GM12878 (cell line): ENCODE data around the gene ARHGEF6. TPM values are rescaled to one million over a fixed set of nuclear protein-coding genes. Genes with fewer than 3 reads are reported as not detected.

Experiments used
- ATAC-seq: fragments of 200-7000 bp; cut with Tn5 transposase; 3 replicates; pipeline ENCODE4 v1.9.1; 2020; ENCODE audit warnings: mild to moderate bottlenecking, moderate library complexity
- BruUV-seq: library from RNA; stranded (reverse); fragments of 400-500 nt; replicated peaks from 2 replicates; lab custom pipeline; 2021; lab: Mats Ljungman, UMichigan
- CTCF ChIA-PET: fragments of 300-600 bp; sonication (Branson Sonifier 250); formaldehyde crosslinking; extraction: SDS; loops from one replicate; lab custom pipeline; 2021; ENCODE audit warnings: inconsistent platforms; lab: Yijun Ruan, JAX
- POLR2A ChIA-PET: fragments of 350-600 bp; formaldehyde crosslinking; extraction: SDS; loops from one replicate; lab custom pipeline; 2021; ENCODE audit warnings: inconsistent platforms; lab: Charles Lee
- RAD21 ChIA-PET: fragments of 300-600 bp; sonication (Branson Sonifier 250); formaldehyde crosslinking; loops from one replicate; lab custom pipeline; 2023; ENCODE audit warnings: antibody characterized with exemption; ENCODE audit not compliant: unreplicated experiment; lab: Charles Lee
- SMC1A ChIA-PET: fragments of 300-600 bp; sonication (Branson Sonifier 250); formaldehyde crosslinking; loops from one replicate; lab custom pipeline; 2023; ENCODE audit not compliant: unreplicated experiment, uncharacterized antibody; lab: Charles Lee
- DNase-seq: peaks from one replicate; pipeline ENCODE4 v3.0.0-alpha.2; 2011; ENCODE audit warnings: low read depth, low spot score
- FAIRE-seq: peaks from 3 replicates; lab custom pipeline; 2011; peaks lifted over from hg19 to GRCh38; lab: Jason Lieb, UNC
- H2AFZ ChIP-seq: 2 replicates; pipeline ENCODE4 v1.6.0; 2011; ENCODE audit warnings: low read depth, low read length, control low read depth; ENCODE audit not compliant: control insufficient read depth
- H3K27ac ChIP-seq: 2 replicates; pipeline ENCODE4 v1.5.1; 2011; ENCODE audit warnings: control low read depth; ENCODE audit not compliant: control insufficient read depth, insufficient read depth
- H3K27me3 ChIP-seq, 2 experiments: replicated peaks in 1 of 2; 2 replicates each; pipeline versions ENCODE4 v1.6.0 to v1.6.1; 2011; ENCODE audit warnings: low read length in 1 of 2; ENCODE audit not compliant: control insufficient read depth in 2 of 2, insufficient read depth in 2 of 2
- H3K36me3 ChIP-seq, 2 experiments: 2 replicates each; pipeline ENCODE4 v1.5.1; 2011; ENCODE audit warnings: low read length in 1 of 2; ENCODE audit not compliant: control insufficient read depth in 2 of 2, insufficient read depth in 2 of 2
- H3K4me1 ChIP-seq: 2 replicates; pipeline ENCODE4 v1.6.1; 2011; ENCODE audit warnings: mild to moderate bottlenecking, low read length, moderate library complexity, mixed read lengths; ENCODE audit not compliant: control insufficient read depth, insufficient read depth
- H3K4me2 ChIP-seq: 2 replicates; pipeline ENCODE4 v1.6.0; 2011; ENCODE audit warnings: control low read depth; ENCODE audit not compliant: control insufficient read depth, insufficient read depth
- H3K4me3 ChIP-seq: fragments of 200-600 bp; sonication (generic); 2 replicates; pipeline ENCODE4 v1.5.1; 2016
- H3K79me2 ChIP-seq: 2 replicates; pipeline ENCODE4 v1.6.0; 2011; ENCODE audit warnings: low read length; ENCODE audit not compliant: control insufficient read depth, insufficient read depth
- H3K9ac ChIP-seq: 2 replicates; pipeline ENCODE4 v1.8.0; 2011; ENCODE audit warnings: low read length, control low read depth, mixed read lengths; ENCODE audit not compliant: control insufficient read depth, insufficient read depth
- H3K9me3 ChIP-seq: replicated peaks from 3 replicates; pipeline ENCODE4 v1.5.1; 2011; ENCODE audit warnings: mild to moderate bottlenecking, low read length; ENCODE audit not compliant: control insufficient read depth, insufficient read depth
- H4K20me1 ChIP-seq: 2 replicates; pipeline ENCODE4 v1.6.0; 2011; ENCODE audit not compliant: control insufficient read depth, insufficient read depth
- BACH1 ChIP-seq: fragments of 450-650 bp; IDR thresholded peaks from 2 replicates; pipeline ENCODE4 v1.6.1; 2017; ENCODE audit warnings: mild to moderate bottlenecking, borderline replicate concordance
- JUNB ChIP-seq: IDR thresholded peaks from 2 replicates; pipeline ENCODE4 v1.6.1; 2016; ENCODE audit warnings: antibody characterized with exemption, mild to moderate bottlenecking
- RUNX3 ChIP-seq: IDR thresholded peaks from 2 replicates; pipeline ENCODE4 v1.6.1; 2012; ENCODE audit warnings: low read length, inconsistent platforms
- WGBS: methylation state at CpG from one replicate; pipeline ENCODE4 v1.1.6; 2016; ENCODE audit warnings: low lambda C conversion rate; ENCODE audit not compliant: insufficient replicate concordance, insufficient coverage; ENCODE audit errors: missing lambda C conversion rate; 5-methylcytosine and 5-hydroxymethylcytosine counted together
- in situ Hi-C: fragments of 300-500 bp; cut with MboI; formaldehyde crosslinking; loops from 9 replicates; pipeline ENCODE4 v1.14.3; 2018; ENCODE audit warnings: mixed read lengths
- intact Hi-C: fragments of 100-400 bp; cut with micrococcal nuclease; formaldehyde crosslinking; loops from one replicate; pipeline ENCODE4 v1.14.2; 2022; ENCODE audit not compliant: unreplicated experiment
- polyA plus RNA-seq, 11 experiments: library from polyadenylated mRNA; depleted of rRNA in 4 of 11; unstranded in 6 of 11; stranded (reverse) in 5 of 11; fragments of >200 nt; fragmentation: Nextera tagmentation in 4 of 11; fragmentation: Illumina TruSeq in 1 of 11; extraction: Ambion mirVana in 4 of 11; extraction: Trizol in 1 of 11; gene quantifications; 1 replicate in 1 of 11; 2 replicates in 10 of 11; pipeline versions ENCODE4 v1.2.1 to v1.2.3, GENCODE V29; 2011 to 2016; ENCODE audit warnings: inconsistent platforms in 2 of 11, missing spikeins in 2 of 11, low read depth in 1 of 11
- small RNA-seq: library from RNA; depleted of rRNA; stranded (forward); fragments of <200 nt; gene quantifications from one replicate; pipeline ENCODE3, GENCODE V24; 2014
- total RNA-seq, 4 experiments: library from RNA; depleted of rRNA in 3 of 4; stranded (reverse); fragments of >200 nt in 3 of 4; fragmentation: Illumina TruSeq in 1 of 4; extraction: Trizol in 1 of 4; gene quantifications; 2 replicates each; pipeline versions ENCODE4 v1.2.1 to v1.2.3, GENCODE V29; 2013 to 2021

Gene ARHGEF6
- total and polyA plus RNA-seq, 10 of the 15 experiments (the other 5 are each of a cell fraction or from before 2014, with no cell fraction given) = 5.4 to 29.7 (median 18.0) TPM

- H3K27me3 ChIP-seq = no peaks in the 10 kb centered on the region
- CTCF ChIA-PET = interaction anchor here (0.9 to 2.3 kb wide), 5 partner anchors 9 to 117 kb away, joined by 3 to 13 read pairs (median 3); no protein-coding TSS in a partner anchor
- POLR2A ChIA-PET = interaction anchor here (0.6 to 1.4 kb wide), 5 partner anchors 8 to 57 kb away, joined by 3 to 4 read pairs (median 4); no protein-coding TSS in a partner anchor
- in situ Hi-C loops = no loop called here
- TF ChIP-seq JUNB = peak; percentile 41
- peak; percentile 50; the same call in 1 of the 2 replicates for TF ChIP-seq RUNX3
- no peak for TF ChIP-seq BACH1
- no peaks in the 10 kb centered on the region for H3K36me3 ChIP-seq
- H3K9ac ChIP-seq = no peak overlapping the region
- DNase-seq (no peak), FAIRE-seq (no peak), ATAC-seq (peak; percentile 97)
- RAD21 ChIA-PET = interaction anchor here (0.6 to 1.8 kb wide), 7 partner anchors 9 to 451 kb away, joined by 3 to 8 read pairs (median 3); no protein-coding TSS in a partner anchor
- intact Hi-C loops = no loop called here
- H3K4me2 ChIP-seq = peak overlapping the region; percentile 39; the same call in 1 of the 2 replicates
- H3K27ac ChIP-seq = peak overlapping the region; percentile 20; the same call in 1 of the 2 replicates
- no peaks in the 10 kb centered on the region for H3K79me2 ChIP-seq
- BruUV-seq = TSS peak; percentile 79
- H3K4me3 ChIP-seq = no peak overlapping the region
- H3K4me1 ChIP-seq = peaks cover 5% of the 10 kb centered on the region; the same call in 1 of the 2 replicates
- 34% methylated on average over 6 of the region's 6 CpGs for WGBS
- no peaks in the 10 kb centered on the region for H3K9me3 ChIP-seq
- peak overlapping the region; percentile 64 for H2AFZ ChIP-seq
- no peaks in the 10 kb centered on the region for H4K20me1 ChIP-seq
- SMC1A ChIA-PET = interaction anchor here (0.8 to 4.2 kb wide), 7 partner anchors 9 to 78 kb away, joined by 3 to 24 read pairs (median 5); no protein-coding TSS in a partner anchor
Observed at GRCh38 chrX:136616987-136617685, 163.6 kb downstream of the ARHGEF6 start.

Small RNAs within 50 kb of the gene (small RNA-seq; reads per million reads assigned to genes)
- not detected for gene RF00019
- not detected for gene RNU6-972P

Other genes with a start within 250 kb of the ARHGEF6 start
- gene VGLL1, start 248.7 kb downstream of the ARHGEF6 start, total RNA-seq (2014; rRNA removed) = not detected in 2 replicates
- gene VGLL1, start 248.7 kb downstream of the ARHGEF6 start, total RNA-seq (2014; rRNA removed; fragmentation: Illumina TruSeq; extraction: Trizol) = not detected in 2 replicates
- not detected in 2 replicates for gene VGLL1, start 248.7 kb downstream of the ARHGEF6 start, total RNA-seq (2021)
- not detected in 2 replicates for gene VGLL1, start 248.7 kb downstream of the ARHGEF6 start, polyA plus RNA-seq (2011; rRNA removed)
- gene VGLL1, start 248.7 kb downstream of the ARHGEF6 start, polyA plus RNA-seq (2014; fragmentation: Illumina TruSeq; extraction: Trizol) = not detected in 2 replicates
- not detected for gene VGLL1, start 248.7 kb downstream of the ARHGEF6 start, polyA plus RNA-seq (2014; fragmentation: Nextera tagmentation; extraction: Ambion mirVana)
- gene VGLL1, start 248.7 kb downstream of the ARHGEF6 start, polyA plus RNA-seq (2014; rRNA removed) = not detected in 2 replicates
- not detected for gene VGLL1, start 248.7 kb downstream of the ARHGEF6 start, polyA plus RNA-seq (2016; fragmentation: Nextera tagmentation; extraction: Ambion mirVana)
- not detected in 2 replicates for gene CD40LG, start 132.8 kb downstream of the ARHGEF6 start, total RNA-seq (2014; rRNA removed)
- not detected in 2 replicates for gene CD40LG, start 132.8 kb downstream of the ARHGEF6 start, total RNA-seq (2014; rRNA removed; fragmentation: Illumina TruSeq; extraction: Trizol)
- gene CD40LG, start 132.8 kb downstream of the ARHGEF6 start, total RNA-seq (2021) = 0.11 and 0.21 TPM in 2 replicates
- not detected in 2 replicates for gene CD40LG, start 132.8 kb downstream of the ARHGEF6 start, polyA plus RNA-seq (2011; rRNA removed)
- 0.04 and 0.21 TPM in 2 replicates for gene CD40LG, start 132.8 kb downstream of the ARHGEF6 start, polyA plus RNA-seq (2014; fragmentation: Illumina TruSeq; extraction: Trizol)
- not detected for gene CD40LG, start 132.8 kb downstream of the ARHGEF6 start, polyA plus RNA-seq (2014; fragmentation: Nextera tagmentation; extraction: Ambion mirVana)
- 0.05 TPM in 1 of 2 replicates, not detected in the other for gene CD40LG, start 132.8 kb downstream of the ARHGEF6 start, polyA plus RNA-seq (2014; rRNA removed)
- under 1 TPM in 1 of 2 experiments, not detected in 1; 0.18 TPM for gene CD40LG, start 132.8 kb downstream of the ARHGEF6 start, polyA plus RNA-seq (2016; fragmentation: Nextera tagmentation; extraction: Ambion mirVana)
- gene RBMX, start 99.8 kb upstream of the ARHGEF6 start, total RNA-seq (2014; rRNA removed) = 258 and 320 TPM in 2 replicates
- gene RBMX, start 99.8 kb upstream of the ARHGEF6 start, total RNA-seq (2014; rRNA removed; fragmentation: Illumina TruSeq; extraction: Trizol) = 404 and 421 TPM in 2 replicates
- 280 and 287 TPM in 2 replicates for gene RBMX, start 99.8 kb upstream of the ARHGEF6 start, total RNA-seq (2021)
- gene RBMX, start 99.8 kb upstream of the ARHGEF6 start, polyA plus RNA-seq (2011; rRNA removed) = 290 and 302 TPM in 2 replicates
- gene RBMX, start 99.8 kb upstream of the ARHGEF6 start, polyA plus RNA-seq (2014; fragmentation: Illumina TruSeq; extraction: Trizol) = 427 and 489 TPM in 2 replicates
- gene RBMX, start 99.8 kb upstream of the ARHGEF6 start, polyA plus RNA-seq (2014; fragmentation: Nextera tagmentation; extraction: Ambion mirVana) = 100 to 1,000 TPM; 299 to 332 TPM
- 234 and 252 TPM in 2 replicates for gene RBMX, start 99.8 kb upstream of the ARHGEF6 start, polyA plus RNA-seq (2014; rRNA removed)
- gene RBMX, start 99.8 kb upstream of the ARHGEF6 start, polyA plus RNA-seq (2016; fragmentation: Nextera tagmentation; extraction: Ambion mirVana) = 100 to 1,000 TPM; 262 to 270 TPM